Endometrial microvascular endothelial cells (primary cell): Measurements from ENCODE around the gene HHLA2. TPM values are rescaled to one million over a fixed set of nuclear protein-coding genes. Genes with fewer than 3 reads are reported as not detected.

Experiments
- in situ Hi-C: cut with HindIII; loops from 2 replicates; pipeline ENCODE4 v1.10.0; 2017; ENCODE audit warnings: low sequenced_read_pairs, low pct_unique_long_range_greater_than_20kb; ENCODE audit errors: inconsistent ontology term
- total RNA-seq: library from RNA; depleted of rRNA; stranded (reverse); fragments of >200 nt; gene quantifications from one replicate; pipeline ENCODE4 v1.2.3, GENCODE V29; 2015; ENCODE audit errors: inconsistent ontology term

HHLA2 gene
- total RNA-seq, 1 donor from 2014 or later, result not detected

- in situ Hi-C loops, result no loop called here
Measured at GRCh38 chr3:108295421-108296175, 750 bp upstream of the HHLA2 start.

- in situ Hi-C loops, result no loop called here
Measured at GRCh38 chr3:108297647-108298046, 1.3 kb downstream of the HHLA2 start.

GRCh38 chr3:108298056-108298455, 1.7 kb downstream of the HHLA2 start:
- in situ Hi-C loops, result no loop called here

GRCh38 chr3:108300103-108300849, 3.9 kb downstream of the HHLA2 start:
- in situ Hi-C loops, result no loop called here

- in situ Hi-C loops, result no loop called here
Measured at GRCh38 chr3:108301695-108302404, 5.5 kb downstream of the HHLA2 start.

GRCh38 chr3:108302570-108302969, 6.2 kb downstream of the HHLA2 start:
- in situ Hi-C loops, result no loop called here

- in situ Hi-C loops, result no loop called here
Measured at GRCh38 chr3:108305484-108306172, 9.3 kb downstream of the HHLA2 start.

GRCh38 chr3:108311797-108312196, 15.4 kb downstream of the HHLA2 start:
- in situ Hi-C loops, result no loop called here

GRCh38 chr3:108312656-108313055, 16.3 kb downstream of the HHLA2 start:
- in situ Hi-C loops, result no loop called here

GRCh38 chr3:108315767-108316301, 19.5 kb downstream of the HHLA2 start:
- in situ Hi-C loops, result no loop called here

GRCh38 chr3:108319428-108320082, 23.2 kb downstream of the HHLA2 start:
- in situ Hi-C loops, result no loop called here

GRCh38 chr3:108320746-108321350, 24.5 kb downstream of the HHLA2 start:
- in situ Hi-C loops, result no loop called here

- in situ Hi-C loops, result no loop called here
Measured at GRCh38 chr3:108322352-108322751, 26.0 kb downstream of the HHLA2 start.

- in situ Hi-C loops, result no loop called here
Measured at GRCh38 chr3:108324177-108324576, 27.8 kb downstream of the HHLA2 start.

GRCh38 chr3:108327168-108327567, 30.8 kb downstream of the HHLA2 start:
- in situ Hi-C loops, result no loop called here

GRCh38 chr3:108328821-108329486, 32.6 kb downstream of the HHLA2 start:
- in situ Hi-C loops, result no loop called here

GRCh38 chr3:108329508-108329907, 33.2 kb downstream of the HHLA2 start:
- in situ Hi-C loops, result no loop called here

GRCh38 chr3:108329947-108330346, 33.6 kb downstream of the HHLA2 start:
- in situ Hi-C loops, result no loop called here
